ENCODE measurements around the gene CACNA2D3.

CACNA2D3 gene

DNA sequence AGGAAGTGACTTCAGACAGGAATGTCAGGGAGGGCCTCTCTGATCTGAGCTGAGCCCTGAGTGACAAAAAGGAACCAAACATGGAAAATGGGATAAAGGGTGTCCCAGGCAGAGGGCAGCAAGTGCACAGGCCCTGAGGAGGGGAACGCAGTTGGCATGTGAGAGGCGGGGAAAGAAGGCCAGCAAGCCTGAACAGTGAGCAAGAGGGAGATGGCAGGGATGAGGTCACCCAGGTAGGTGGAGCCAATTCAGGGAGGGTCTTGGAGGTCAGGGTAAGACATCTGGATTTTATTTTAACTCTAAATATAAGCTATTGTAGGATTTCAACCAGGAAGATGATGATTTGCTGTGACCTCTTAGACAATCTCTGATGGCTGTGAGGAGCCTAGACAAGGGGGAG is 637.8 kb downstream of the CACNA2D3 start:
- no peak overlapping the region for H3K4me3 ChIP-seq
- DNase-seq: no peak
- H3K9me3 ChIP-seq: no peaks in the 10 kb centered on the region

DNA sequence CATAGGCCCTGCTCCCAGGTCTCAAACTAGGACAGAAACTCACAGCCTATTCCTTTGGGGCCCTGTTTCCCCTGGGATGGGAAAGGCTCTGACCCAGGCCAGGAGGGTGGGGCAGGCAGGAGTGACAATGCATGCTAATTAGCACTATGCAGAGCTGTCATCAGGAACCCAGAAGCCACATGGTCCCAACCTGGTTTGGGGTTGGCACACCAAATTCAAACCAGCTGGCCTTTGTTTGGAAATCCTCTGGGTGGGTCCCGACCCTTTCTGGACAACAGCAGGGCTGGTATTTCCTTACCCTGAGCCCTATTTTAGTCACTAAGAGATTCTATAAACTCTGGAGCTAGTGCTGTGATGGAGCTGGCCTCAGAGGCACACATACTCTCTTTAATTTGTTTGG is 639.3 kb downstream of the CACNA2D3 start:
- Histone ChIP-seq H3K27ac (no peak overlapping the region), H3K27me3 (no peaks in the 10 kb centered on the region), H3K36me3 (no peaks in the 10 kb centered on the region), H3K4me3 (no peak overlapping the region), H3K4me1 (no peaks in the 10 kb centered on the region), H3K9me3 (no peaks in the 10 kb centered on the region)
- TF ChIP-seq, protein P1, sequence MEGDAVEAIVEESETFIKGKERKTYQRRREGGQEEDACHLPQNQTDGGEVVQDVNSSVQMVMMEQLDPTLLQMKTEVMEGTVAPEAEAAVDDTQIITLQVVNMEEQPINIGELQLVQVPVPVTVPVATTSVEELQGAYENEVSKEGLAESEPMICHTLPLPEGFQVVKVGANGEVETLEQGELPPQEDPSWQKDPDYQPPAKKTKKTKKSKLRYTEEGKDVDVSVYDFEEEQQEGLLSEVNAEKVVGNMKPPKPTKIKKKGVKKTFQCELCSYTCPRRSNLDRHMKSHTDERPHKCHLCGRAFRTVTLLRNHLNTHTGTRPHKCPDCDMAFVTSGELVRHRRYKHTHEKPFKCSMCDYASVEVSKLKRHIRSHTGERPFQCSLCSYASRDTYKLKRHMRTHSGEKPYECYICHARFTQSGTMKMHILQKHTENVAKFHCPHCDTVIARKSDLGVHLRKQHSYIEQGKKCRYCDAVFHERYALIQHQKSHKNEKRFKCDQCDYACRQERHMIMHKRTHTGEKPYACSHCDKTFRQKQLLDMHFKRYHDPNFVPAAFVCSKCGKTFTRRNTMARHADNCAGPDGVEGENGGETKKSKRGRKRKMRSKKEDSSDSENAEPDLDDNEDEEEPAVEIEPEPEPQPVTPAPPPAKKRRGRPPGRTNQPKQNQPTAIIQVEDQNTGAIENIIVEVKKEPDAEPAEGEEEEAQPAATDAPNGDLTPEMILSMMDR (IDR thresholded peaks at IDR 0.05): no peak
- DNase-seq: no peak
- intact Hi-C loops (cut with DNase I; ENCODE audit: low total_unique reads): no loop called here

More for the DNA sequence above, 637.8 kb downstream of the CACNA2D3 start:
- Histone ChIP-seq H3K27ac (no peak overlapping the region), H3K4me1 (no peaks in the 10 kb centered on the region), H3K36me3 (no peaks in the 10 kb centered on the region), H3K27me3 (no peaks in the 10 kb centered on the region)
- TF ChIP-seq, protein P1 (IDR thresholded peaks at IDR 0.05): no peak
- intact Hi-C loops (cut with DNase I; ENCODE audit: low total_unique reads): no loop called here

DNA sequence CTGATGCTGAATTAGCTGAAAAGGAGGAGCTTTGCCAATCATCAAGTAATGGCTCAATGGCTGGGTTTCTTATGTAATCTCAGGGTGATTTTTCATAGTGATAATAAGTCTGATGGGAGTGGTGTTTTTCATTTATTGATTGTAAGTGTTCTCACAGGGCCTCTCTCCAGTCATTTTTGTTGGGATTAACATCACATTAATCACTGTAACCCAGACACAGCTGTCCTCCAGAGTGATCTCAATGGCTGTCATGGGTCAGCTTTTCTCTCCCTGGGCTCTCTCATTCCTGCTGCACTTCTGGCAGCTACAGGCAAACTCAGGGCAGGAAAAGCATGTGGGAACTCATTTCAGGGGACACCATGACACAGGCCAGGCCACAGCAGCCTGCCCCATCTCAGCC is 642.6 kb downstream of the CACNA2D3 start:
- TF ChIP-seq, protein P1 (IDR thresholded peaks at IDR 0.05): no peak
- intact Hi-C loops (cut with DNase I; ENCODE audit: low total_unique reads): no loop called here
- no peaks in the 10 kb centered on the region for H3K27me3 ChIP-seq

DNA sequence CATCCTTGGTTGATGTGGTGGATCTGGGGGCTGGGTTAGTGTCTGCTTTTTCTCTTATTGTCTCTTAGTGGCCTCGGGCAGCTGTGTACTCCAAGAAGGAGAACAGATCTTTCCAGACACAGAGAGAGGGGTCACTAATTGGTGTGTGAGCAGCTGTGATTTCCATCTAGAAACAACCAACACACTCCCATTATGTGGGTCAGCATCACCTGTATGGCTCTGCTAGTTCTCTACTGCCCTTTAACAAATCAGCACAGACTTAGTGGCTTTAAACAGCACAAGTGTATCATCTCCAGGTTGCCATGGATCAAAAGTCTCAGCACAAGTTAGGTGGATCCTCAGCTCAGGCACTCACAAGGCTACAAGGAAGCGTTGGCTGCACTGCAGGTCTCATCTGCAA is 648.7 kb downstream of the CACNA2D3 start:
- peaks cover 0 to 3% (median 0%) of the 10 kb centered on the region in 4 donors for H3K4me1 ChIP-seq
- H3K4me3 ChIP-seq: no peak overlapping the region
- H3K9me3 ChIP-seq: no peaks in the 10 kb centered on the region
- no peaks in the 10 kb centered on the region for H3K36me3 ChIP-seq
- H3K27ac ChIP-seq: no peak overlapping the region
- no peaks in the 10 kb centered on the region for H3K27me3 ChIP-seq
- TF ChIP-seq, protein P1 (IDR thresholded peaks at IDR 0.05): no peak
- intact Hi-C loops (cut with DNase I; ENCODE audit: low total_unique reads): no loop called here
- no peak for DNase-seq

More for the DNA sequence above, 642.6 kb downstream of the CACNA2D3 start:
- Histone ChIP-seq H3K4me1 (peaks cover 0 to 3% (median 0%) of the 10 kb centered on the region in 4 donors), H3K9me3 (no peaks in the 10 kb centered on the region), H3K4me3 (no peak overlapping the region), H3K36me3 (no peaks in the 10 kb centered on the region), H3K27ac (no peak overlapping the region)
- no peak for DNase-seq

DNA sequence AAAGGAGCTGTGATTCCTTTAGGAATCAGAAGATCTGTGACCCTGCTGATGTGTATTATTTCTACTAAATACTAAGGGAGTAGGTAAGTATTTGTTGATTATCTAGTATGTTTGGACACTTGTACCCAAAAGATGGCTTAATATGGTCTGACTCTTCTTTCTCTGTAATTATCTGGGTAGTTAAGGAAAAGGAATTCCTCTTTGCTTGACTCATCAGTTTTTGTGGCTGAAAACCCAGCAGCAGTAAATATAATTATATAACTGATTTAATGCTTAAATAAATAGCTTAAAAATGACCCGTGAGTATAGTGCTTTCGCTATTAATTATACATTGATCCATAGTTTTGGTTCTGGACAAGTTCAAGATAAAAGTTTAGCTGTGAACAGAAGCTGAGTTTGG is 649.7 kb downstream of the CACNA2D3 start:
- H3K4me1 ChIP-seq: peaks cover 0 to 3% (median 0%) of the 10 kb centered on the region in 4 donors

More for the DNA sequence above, 649.7 kb downstream of the CACNA2D3 start:
- Histone ChIP-seq H3K27ac (no peak overlapping the region), H3K4me3 (no peak overlapping the region), H3K9me3 (no peaks in the 10 kb centered on the region), H3K27me3 (no peaks in the 10 kb centered on the region), H3K36me3 (no peaks in the 10 kb centered on the region)
- no peak for DNase-seq
- TF ChIP-seq, protein P1 (IDR thresholded peaks at IDR 0.05): no peak
- intact Hi-C loops (cut with DNase I; ENCODE audit: low total_unique reads): no loop called here
